Stimulated activated CD4-positive, alpha-beta T cell treated with anti-CD3 and anti-CD28 coated beads, Interleukin-1b, Interleukin-23, amount 100 ng/mL, for 48 hours (primary cell): ENCODE data around the gene IFNA10.
"Not testable (repeated sequence)": the region's sequence is repeated elsewhere in the genome, so short reads cannot be mapped to it uniquely, and the experiment has no call there.

Source experiments
- DNase-seq: peaks from one replicate; pipeline ENCODE4 v3.0.0-alpha.2; 2020

Gene IFNA10

DNA sequence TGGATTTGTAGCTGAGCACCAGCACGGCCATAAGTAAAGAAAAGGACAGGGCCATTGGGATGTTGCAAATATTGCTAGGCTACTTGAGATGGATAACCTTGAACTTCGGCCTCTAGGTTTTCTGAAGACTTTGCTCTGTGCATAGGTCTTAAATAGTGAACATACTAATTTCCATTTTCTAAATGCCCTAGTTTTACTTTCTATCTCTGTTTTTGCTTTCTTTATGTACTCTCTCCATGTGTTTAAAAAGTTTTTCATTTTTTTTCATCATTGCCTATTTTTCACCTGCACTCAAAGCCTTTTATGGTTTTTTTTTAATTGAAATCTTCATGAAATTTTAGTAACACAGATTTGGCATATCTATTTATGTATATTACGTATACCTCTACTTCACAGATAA is at the start of gene IFNA10:
TSS of gene IFNA10 (minus strand) at position 101 of the 400 bp plus-strand sequence. CDS start at position 55, 46 bp downstream.
- DNase-seq: not testable (repeated sequence)

GRCh38 chr9:21255538-21256212 is 48.7 kb upstream of the IFNA10 start:
- no peak for DNase-seq

GRCh38 chr9:21252721-21253547 is 46.0 kb upstream of the IFNA10 start:
- no peak for DNase-seq

DNA sequence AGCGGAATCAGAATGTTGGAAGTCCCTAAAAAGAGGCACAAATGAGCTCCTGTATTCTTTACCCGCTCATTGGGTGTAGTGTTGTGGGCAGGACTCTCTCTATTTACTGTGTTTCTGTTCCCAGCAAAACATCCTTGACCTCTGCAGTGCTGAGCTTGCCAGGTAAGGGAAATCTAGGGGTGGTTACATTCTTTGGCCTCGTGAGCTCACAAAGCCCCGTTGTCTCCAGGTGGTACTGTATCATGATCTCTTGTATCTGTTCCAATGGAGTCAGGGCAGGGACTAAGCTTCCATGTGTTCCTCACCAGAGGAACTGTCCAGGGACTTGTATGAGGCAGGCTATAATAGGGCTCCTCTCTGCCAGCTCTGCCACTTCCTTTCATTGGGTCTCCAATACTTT is 44.7 kb upstream of the IFNA10 start:
- no peak for DNase-seq

GRCh38 chr9:21251190-21251589 is 44.2 kb upstream of the IFNA10 start:
- no peak for DNase-seq

- no peak for DNase-seq
Observed at GRCh38 chr9:21244836-21245235, 37.9 kb upstream of the IFNA10 start.

DNA sequence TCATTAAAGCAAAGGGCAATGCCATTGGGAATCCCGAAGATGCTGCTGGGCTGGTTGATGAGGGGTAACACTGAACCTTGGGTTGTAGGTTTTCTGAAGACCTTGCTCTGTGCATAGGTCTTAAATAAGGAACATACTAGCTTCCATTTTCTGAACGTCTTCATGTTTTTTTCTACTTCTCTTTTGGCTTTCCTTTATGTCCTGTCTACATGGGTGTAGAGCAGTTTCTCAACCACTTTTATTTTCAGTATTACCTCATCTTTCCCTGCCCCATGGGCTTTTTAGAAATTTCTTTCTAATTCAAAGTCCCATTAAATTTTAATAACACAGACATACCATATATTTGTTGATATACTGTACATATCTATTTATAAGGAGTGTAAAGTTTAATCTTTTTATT is 33.0 kb upstream of the IFNA10 start, which contains the start of gene IFNA14:
TSS of gene IFNA14 (minus strand) at position 95 of the 400 bp plus-strand sequence. CDS start at position 25, 70 bp downstream.
- no peak for DNase-seq

DNA sequence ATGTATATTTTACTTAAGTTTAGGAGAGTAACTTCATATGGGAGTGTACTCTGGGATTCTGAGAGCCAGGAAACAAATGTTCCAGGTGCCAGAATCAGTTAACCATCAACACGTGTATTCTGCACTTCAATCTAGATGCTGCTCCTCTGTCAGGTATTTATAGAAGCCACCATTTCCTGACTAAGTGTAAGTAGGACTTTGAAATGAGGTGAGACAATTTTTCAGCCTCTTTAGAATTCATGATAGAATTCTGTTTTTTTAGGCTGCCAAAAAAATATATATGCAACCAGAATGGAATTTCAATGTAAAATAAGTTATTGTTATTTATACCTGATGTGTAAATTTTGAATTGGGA is 29.4 kb upstream of the IFNA10 start:
- not testable (repeated sequence) for DNase-seq

GRCh38 chr9:21235468-21236359 is 28.8 kb upstream of the IFNA10 start:
- DNase-seq: not testable (repeated sequence)

DNA sequence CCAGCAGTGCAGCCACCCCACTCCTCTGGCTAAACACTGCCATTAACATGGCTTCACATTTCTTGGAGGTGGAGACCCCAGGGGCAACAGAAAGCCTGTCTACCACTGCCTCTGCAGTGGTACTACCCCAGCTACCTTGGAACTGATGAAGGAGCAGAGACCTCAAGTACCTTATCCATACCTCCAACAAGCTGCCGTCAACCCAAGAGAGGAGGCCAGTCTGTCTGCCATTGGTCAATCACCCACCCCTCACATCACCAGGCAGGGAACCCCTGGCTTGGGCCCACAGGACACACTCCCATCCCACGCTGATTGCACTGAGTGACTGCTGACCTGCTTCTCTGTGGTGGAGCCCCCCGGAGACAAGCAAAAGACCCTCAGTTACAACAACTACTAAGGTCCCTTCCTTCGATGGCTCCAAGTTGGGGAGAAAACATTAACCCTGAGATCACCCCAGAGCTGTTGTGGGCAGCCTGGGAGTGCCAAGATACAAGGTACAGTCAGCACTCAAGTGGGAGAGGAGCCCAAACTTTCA is 27.3 kb upstream of the IFNA10 start:
- no peak for DNase-seq

DNA sequence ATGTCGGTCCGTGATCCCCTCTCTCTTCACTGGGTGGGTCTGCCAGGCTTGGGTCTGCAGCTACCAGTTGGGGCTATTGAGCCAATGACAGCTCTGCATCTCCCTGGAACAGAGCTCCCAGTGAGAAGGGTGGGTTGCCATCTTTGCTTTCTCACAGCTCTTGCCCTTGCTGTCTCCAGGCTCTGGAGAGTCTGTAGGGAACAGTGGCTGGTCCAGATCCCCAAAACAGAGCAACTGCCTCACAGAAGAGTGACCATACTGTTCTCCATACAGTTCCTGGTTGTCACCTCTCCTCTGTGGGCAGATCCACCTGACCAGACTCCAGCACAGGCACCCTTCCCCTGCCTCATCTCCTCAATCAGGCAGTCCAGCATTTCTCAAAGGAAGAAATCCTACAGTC is 26.3 kb upstream of the IFNA10 start:
- DNase-seq: no peak

- no peak for DNase-seq
Observed at GRCh38 chr9:21228122-21228521, 21.2 kb upstream of the IFNA10 start, which contains the start of gene IFNA17. Gene IFNA17 (minus strand): TSS chr9:21228222. CDS start chr9:21228173, 49 bp downstream.

DNA sequence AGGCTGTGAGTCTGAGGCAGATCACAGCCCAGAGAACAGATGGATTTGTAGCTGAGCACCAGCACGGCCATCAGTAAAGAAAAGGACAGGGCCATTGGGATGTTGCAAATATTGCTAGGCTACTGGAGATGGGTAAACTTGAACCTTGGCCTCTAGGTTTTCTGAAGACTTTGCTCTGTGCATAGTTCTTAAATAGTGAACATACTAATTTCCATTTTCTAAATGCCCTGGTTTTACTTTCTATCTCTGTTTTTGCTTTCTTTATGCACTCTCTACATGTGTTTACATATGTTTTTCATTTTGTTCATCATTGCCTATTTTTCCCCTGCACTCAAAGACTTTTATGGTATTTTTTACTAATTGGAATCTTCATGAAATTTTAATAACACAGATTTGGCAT is 10.3 kb upstream of the IFNA10 start, which contains the start of gene IFNA16:
TSS of gene IFNA16 (minus strand) at position 101 of the 400 bp plus-strand sequence. CDS start at position 95, 6 bp downstream.
- DNase-seq: not testable (repeated sequence)

DNA sequence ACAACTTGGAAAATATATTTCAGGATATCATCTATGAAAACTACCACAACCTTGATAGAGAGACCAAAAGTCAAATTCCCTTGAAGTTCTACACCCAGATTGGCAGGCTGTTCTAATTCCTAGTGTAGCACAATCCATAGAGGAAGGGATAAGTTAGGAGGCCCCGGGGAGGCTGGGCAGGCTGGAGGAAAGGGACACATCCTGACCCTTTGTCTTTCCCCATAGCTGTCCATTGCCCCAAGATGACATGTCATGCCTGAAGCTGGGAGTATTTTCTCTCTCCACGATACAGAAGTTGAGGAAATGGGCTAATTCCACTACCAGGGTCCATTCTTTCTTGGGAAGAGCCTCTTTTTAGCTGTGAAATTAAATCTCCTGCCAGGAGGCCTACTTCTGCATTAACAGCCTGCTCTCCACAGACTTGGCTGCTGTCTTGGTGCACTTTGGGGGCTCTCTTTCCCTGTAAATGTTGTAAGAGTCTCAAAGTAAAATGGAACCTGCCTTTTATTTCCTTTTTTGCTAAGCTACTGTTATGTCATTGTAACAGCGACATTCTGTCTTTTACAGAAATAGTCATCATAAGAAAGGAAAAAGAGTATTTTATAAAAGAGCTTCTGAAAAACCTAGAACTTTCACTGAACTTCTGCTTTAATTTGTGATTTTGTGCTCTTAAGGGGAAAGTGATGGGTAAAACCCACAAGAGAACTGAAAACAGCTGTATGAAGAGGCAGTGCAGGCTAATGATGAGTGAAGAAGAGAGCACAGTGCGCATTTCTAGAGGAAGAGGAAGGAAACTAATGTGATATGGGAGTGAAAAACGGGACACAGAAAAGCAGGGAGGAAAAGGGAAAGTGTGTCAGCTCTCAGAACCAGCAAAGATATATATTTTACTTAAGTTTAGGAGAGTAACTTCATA is 6.7 kb upstream of the IFNA10 start:
- not testable (repeated sequence) for DNase-seq

- DNase-seq: not testable (repeated sequence)
Observed at GRCh38 chr9:21212160-21212559, 5.2 kb upstream of the IFNA10 start.

- DNase-seq: not testable (repeated sequence)
Observed at GRCh38 chr9:21210782-21211181, 3.8 kb upstream of the IFNA10 start.

- no peak for DNase-seq
Observed at GRCh38 chr9:21210311-21210710, 3.4 kb upstream of the IFNA10 start.

DNA sequence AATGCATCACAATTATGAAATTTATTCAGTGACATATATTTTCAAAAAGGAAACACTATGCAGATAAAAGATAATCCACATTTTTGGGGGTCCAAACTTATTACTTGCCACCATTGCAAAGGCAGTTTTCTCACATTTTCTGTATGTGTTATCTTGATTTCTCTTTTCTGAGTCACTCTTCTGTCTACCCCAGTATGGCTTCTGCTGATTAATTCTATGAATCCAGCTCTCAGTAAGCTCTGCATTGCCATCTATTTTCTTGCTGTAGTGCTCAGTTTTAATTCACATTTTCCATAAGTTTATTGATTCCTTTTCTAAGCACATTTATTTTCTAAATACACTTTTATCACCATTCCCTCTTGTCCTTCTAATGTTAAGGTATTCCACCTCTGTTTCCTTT is 1.7 kb downstream of the IFNA10 start:
- no peak for DNase-seq

- not testable (repeated sequence) for DNase-seq
Observed at GRCh38 chr9:21202105-21202504, 4.8 kb downstream of the IFNA10 start, which contains the start of gene IFNA7. Gene IFNA7 (minus strand): TSS chr9:21202205. CDS start chr9:21202165, 40 bp downstream.

GRCh38 chr9:21194867-21195776 is 11.8 kb downstream of the IFNA10 start:
- DNase-seq: peak; percentile 27
